Measurements from ENCODE around the gene PHF11.

DNA sequence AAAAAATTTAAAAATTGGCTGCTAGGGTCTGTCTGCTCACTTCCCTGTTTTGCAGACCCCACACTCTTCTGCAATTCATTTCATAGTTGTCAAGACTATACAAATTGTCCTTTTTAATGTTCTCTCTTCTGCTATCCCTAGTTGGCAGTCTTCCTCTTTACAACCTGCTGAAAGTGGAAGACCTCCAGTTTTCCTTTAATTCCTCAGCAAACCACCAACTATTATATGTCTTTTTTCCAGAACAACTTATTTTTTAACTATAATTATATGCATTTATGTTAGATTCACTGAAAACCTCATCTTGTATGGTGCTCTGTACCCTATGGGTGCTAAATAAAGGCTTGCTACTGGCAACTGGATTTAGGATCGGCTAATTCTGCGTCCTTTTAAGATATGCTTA lies 1.1 kb upstream of the PHF11 start:
- TF ChIP-seq, protein P1, sequence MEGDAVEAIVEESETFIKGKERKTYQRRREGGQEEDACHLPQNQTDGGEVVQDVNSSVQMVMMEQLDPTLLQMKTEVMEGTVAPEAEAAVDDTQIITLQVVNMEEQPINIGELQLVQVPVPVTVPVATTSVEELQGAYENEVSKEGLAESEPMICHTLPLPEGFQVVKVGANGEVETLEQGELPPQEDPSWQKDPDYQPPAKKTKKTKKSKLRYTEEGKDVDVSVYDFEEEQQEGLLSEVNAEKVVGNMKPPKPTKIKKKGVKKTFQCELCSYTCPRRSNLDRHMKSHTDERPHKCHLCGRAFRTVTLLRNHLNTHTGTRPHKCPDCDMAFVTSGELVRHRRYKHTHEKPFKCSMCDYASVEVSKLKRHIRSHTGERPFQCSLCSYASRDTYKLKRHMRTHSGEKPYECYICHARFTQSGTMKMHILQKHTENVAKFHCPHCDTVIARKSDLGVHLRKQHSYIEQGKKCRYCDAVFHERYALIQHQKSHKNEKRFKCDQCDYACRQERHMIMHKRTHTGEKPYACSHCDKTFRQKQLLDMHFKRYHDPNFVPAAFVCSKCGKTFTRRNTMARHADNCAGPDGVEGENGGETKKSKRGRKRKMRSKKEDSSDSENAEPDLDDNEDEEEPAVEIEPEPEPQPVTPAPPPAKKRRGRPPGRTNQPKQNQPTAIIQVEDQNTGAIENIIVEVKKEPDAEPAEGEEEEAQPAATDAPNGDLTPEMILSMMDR (IDR thresholded peaks at IDR 0.05) = no peak
- TF ChIP-seq POLR2A (IDR thresholded peaks at IDR 0.05) = no peak
